ENCODE results near the gene AMPH.

The AMPH gene

DNA sequence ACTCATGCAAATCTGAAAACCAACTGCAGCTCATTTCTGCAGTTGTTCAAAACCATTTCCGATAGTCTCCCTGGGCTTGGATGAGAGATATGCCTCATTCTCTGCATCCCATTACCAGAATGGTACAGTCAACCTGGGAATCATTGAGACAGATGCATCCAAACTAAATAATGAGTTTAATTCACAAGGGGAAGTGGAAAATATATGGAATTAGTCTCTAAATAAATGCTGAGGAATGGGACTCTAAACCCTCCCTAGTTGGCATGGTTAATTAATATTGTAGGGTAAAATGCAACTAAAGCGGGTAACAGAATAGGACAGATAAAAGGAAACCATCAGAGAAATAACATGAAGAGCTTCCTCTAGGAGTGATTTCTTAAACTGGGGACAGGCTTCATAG is 118.9 kb downstream of the AMPH start:
- TF ChIP-seq, protein P1, sequence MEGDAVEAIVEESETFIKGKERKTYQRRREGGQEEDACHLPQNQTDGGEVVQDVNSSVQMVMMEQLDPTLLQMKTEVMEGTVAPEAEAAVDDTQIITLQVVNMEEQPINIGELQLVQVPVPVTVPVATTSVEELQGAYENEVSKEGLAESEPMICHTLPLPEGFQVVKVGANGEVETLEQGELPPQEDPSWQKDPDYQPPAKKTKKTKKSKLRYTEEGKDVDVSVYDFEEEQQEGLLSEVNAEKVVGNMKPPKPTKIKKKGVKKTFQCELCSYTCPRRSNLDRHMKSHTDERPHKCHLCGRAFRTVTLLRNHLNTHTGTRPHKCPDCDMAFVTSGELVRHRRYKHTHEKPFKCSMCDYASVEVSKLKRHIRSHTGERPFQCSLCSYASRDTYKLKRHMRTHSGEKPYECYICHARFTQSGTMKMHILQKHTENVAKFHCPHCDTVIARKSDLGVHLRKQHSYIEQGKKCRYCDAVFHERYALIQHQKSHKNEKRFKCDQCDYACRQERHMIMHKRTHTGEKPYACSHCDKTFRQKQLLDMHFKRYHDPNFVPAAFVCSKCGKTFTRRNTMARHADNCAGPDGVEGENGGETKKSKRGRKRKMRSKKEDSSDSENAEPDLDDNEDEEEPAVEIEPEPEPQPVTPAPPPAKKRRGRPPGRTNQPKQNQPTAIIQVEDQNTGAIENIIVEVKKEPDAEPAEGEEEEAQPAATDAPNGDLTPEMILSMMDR (conservative IDR thresholded peaks at IDR 0.05) = no peak
- H3K27ac ChIP-seq = no peak overlapping the region

DNA sequence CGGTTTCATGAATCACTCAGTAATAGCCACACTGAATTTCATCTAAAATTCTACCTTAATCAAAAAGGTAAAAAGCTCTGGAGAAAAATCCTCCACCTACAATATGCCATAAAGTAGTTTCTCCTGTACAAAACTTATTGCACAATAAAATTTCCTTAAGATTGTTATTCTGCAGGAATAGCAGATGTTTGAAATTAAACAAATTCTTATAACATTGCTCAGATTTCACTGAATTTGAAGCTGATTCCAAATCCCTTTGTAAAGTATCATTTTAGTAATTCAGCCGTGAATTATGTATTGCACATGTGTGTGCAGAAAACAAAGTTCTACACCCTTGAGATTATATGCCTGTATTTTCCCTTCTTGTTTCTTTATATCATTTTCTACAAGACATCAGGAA is 123.8 kb downstream of the AMPH start:
- H3K27ac ChIP-seq = no peak overlapping the region
- TF ChIP-seq, protein P1 (conservative IDR thresholded peaks at IDR 0.05) = no peak

DNA sequence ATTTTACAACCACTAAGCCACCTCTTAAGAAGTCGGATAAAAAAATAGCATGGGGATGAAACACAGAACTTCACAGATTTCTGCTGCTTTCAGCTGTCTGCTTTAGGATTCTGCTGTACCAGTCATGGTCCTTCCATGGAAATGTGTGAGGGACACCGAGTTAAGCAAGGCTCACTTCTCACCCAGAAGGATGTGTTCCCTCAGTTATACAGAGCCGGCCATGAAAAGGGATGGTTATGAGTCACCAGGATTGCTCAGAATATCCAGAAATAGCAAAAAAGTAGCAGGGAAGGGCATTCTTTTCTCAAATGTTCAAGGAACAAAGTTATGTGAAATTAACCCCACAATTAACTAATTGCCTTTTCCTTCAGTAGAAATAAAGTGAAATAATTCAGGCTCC is 124.4 kb downstream of the AMPH start:
- TF ChIP-seq, protein P1 (conservative IDR thresholded peaks at IDR 0.05) = no peak
- H3K27ac ChIP-seq = no peak overlapping the region

DNA sequence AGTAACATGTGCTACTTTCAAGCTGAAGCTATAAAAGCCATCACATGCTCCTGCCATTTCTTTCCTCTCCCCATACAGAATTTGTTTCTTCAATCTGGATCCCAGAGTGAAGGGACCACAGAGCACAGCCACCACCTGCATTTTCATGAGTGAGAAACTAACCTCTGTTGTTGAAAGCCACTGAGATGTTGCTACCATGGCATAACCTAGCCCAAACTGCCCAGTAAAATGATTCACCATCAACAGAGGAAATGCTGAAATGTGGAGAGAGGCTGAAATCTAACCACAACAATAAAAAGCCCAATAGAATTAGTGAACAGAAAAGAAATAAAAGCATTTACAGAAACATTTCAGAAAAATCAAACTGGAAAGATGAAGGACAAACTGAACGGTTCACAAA is 125.2 kb downstream of the AMPH start:
- no peak overlapping the region for H3K27ac ChIP-seq
- TF ChIP-seq, protein P1 (conservative IDR thresholded peaks at IDR 0.05) = no peak

DNA sequence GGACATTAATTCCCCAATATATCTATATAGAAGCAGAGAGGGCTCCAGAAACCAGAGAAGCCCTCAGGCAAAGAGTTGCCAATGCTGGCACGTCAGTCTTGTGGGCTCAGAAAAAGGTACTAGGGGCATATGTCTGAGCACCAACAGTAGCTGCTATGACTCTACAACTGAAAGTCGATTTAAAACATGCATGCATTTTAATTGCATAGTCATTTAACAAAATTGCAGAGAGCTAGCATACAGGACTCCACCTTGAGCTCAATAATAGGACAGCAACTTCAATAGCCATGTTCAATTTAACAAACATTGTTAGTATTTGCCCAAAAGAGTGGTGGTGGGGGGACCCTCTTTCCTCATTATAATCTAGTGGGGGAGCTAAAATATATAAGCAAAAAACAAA is 126.5 kb downstream of the AMPH start:
- H3K27ac ChIP-seq = no peak overlapping the region
- TF ChIP-seq, protein P1 (conservative IDR thresholded peaks at IDR 0.05) = no peak

DNA sequence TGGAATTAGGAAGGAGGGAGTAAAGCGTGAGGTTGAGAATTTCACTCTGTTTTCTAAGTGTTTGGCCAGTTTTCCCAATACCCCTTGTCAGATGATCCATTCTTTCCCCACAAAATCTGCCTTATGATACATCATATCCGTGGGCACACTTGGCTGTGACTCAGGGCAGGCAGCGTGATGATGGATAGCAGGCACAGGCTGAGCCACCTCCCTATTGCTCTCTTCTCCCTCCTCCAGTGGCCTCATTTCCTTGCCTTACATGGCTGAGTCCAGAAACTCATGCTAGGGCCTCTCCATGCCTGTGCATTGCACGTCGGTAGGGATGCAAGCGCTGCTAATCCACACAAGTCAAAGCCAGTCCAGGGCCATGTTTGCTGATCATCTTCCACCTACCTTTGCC is 128.3 kb downstream of the AMPH start:
- TF ChIP-seq, protein P1 (conservative IDR thresholded peaks at IDR 0.05) = no peak
- no peak overlapping the region for H3K27ac ChIP-seq

DNA sequence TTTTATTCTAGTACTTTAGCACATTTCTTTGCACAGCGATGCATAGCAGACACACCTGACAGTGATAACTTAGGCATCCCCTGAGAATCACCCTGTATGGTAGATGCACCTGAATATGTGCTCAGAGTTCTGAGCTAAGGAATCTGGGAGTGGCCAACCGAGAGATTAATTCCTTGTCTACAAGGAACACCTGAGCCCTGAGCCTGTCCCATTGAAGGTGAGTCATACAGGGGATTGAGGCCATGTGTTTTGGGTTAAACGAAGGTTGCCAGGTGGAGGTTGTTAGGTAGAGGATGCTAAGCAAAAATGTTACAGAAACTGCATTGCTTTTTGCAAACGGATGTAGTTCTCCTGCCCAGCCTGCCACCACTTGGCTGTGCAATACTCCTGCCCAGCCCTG is 128.9 kb downstream of the AMPH start:
- H3K27ac ChIP-seq = no peak overlapping the region
- TF ChIP-seq, protein P1 (conservative IDR thresholded peaks at IDR 0.05) = no peak

DNA sequence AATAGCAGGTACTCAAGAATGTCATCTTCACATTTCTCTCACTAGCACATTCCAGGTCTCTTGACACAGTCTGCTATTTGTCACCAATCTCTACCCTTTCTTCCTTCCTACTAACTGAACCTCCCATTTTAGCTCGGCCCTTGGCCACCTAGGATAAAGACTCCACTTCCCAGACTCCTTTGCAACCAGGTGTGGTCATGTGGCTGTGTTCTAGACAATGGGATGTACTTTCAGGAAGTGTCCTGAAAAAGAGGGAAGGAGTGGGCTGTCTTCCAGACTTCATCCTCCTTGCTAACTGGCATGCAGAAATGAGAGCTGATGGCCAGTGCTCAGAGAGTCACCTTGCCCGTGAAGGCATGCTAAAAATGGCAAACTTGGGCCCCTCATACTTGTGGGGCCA is 139.2 kb downstream of the AMPH start:
- TF ChIP-seq, protein P1 (conservative IDR thresholded peaks at IDR 0.05) = no peak
- no peak overlapping the region for H3K27ac ChIP-seq
